ENCODE measurements around the gene GPNMB. TPM values are rescaled to one million over a fixed set of nuclear protein-coding genes. Genes with fewer than 3 reads are reported as not detected.

Gene GPNMB
- total RNA-seq, 1 donor from 2014 or later = 49.6 TPM

DNA sequence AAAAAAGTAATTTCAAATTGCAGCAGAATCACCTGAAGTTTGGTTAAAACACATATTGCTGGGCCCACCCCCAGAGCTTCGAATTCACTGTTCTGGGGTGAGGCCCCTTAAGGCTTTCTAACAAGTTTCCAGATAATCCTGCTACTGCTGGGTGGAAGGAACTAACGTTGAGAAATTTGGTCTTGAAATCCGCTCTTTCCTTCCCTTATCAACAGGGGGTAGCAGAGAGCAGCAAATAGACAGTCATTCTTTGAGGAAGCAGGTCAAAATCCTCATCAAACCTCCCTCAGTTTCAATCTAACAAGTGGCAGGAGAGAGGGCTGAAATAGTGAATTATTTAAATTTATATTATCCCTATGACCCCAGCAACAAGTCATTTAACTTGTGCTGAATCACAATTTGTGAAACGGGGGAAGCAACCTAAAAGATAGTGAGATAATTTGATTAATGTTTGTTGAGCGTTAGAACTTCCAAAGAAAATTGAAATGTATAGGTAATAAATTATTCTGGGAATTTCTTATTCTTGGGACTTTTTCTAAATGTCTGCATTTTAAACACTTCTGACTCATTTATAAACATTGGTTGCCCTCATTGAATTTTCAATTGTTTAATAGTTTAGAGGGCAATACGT is 30.9 kb downstream of the GPNMB start:
- H3K9ac ChIP-seq (ENCODE audit: low read depth in 1 of 3, low read length in 3 of 3) = no peak overlapping the region
- peaks cover 0 to 12% (median 4%) of the 10 kb centered on the region in 3 donors for H3K4me1 ChIP-seq (ENCODE audit: control insufficient read depth in 3 of 3, insufficient read depth in 3 of 3, low read length in 3 of 3)
- no peaks in the 10 kb centered on the region for H3K27me3 ChIP-seq (ENCODE audit: control insufficient read depth in 3 of 3, insufficient read depth in 3 of 3, low read length in 3 of 3)
- peaks cover 0 to 3% (median 0%) of the 10 kb centered on the region in 3 donors for H3K36me3 ChIP-seq (ENCODE audit: control insufficient read depth in 3 of 3, insufficient read depth in 3 of 3, low read length in 3 of 3)
- no peaks in the 10 kb centered on the region for H3K9me3 ChIP-seq (ENCODE audit: control insufficient read depth in 3 of 3, low read length in 3 of 3)
- no peak overlapping the region for H3K27ac ChIP-seq (ENCODE audit: low read depth, low read length)
- H3K4me3 ChIP-seq (ENCODE audit: low read length in 3 of 3) = no peak overlapping the region

DNA sequence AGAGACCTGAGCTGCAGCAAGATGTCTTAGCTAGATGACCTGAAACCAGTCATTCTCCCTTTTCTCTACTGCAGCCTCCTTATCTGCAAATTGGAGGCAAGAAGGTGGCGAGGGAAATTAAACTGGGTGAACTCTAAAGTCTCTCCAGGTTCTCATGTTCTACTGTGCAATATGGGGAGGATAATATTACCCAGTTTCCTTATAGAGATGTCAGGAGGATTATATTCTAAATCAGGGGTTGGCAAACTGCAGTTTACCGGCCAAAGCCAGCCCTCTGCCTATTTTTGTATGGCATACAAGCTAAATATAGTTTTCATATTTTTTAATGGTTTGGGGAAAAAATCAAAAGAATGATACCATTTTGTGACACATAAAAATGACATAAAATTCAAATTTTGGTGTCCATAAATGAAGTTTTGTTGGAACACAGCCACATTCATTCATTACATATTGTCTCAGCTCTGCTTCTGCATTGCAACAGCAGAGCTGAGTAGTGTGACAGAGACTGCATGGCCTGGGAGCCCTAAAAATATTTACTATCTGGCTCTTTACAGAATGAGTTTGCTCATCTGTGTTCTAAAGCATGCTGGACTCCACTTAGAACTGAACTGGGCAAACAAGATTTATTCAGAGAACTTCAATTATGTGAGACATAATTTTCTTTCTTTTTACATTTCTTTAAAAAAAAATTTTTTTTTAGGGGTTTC is 33.4 kb downstream of the GPNMB start:
- H3K9me3 ChIP-seq (ENCODE audit: control insufficient read depth in 3 of 3, low read length in 3 of 3) = no peaks in the 10 kb centered on the region
- H3K27me3 ChIP-seq (ENCODE audit: control insufficient read depth in 3 of 3, insufficient read depth in 3 of 3, low read length in 3 of 3) = no peaks in the 10 kb centered on the region
- peaks cover 0 to 9% (median 4%) of the 10 kb centered on the region in 3 donors for H3K4me1 ChIP-seq (ENCODE audit: control insufficient read depth in 3 of 3, insufficient read depth in 3 of 3, low read length in 3 of 3)
- no peak overlapping the region for H3K9ac ChIP-seq (ENCODE audit: low read depth in 1 of 3, low read length in 3 of 3)
- H3K27ac ChIP-seq (ENCODE audit: low read depth, low read length) = no peak overlapping the region
- no peak overlapping the region for H3K4me3 ChIP-seq (ENCODE audit: low read length in 3 of 3)
- no peaks in the 10 kb centered on the region for H3K36me3 ChIP-seq (ENCODE audit: control insufficient read depth in 3 of 3, insufficient read depth in 3 of 3, low read length in 3 of 3)

DNA sequence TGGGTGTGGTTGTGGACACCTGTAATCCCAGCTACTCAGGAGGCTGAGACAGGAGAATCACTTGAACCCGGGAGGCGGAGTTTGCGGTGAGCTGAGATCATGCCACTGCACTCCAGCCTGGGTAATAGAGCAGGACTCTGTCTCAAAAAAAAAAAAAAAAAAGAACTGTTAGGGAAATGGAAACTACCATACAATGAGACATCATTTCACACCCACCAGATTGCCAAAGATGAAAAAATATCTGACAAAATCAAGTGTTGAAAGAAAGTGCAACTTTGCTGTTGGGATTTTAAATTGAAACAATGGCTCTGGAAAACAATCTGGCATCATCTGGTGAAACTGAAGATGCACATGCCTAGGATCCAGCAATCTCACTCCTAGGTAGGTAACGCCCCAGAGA is 36.5 kb downstream of the GPNMB start:
- no peaks in the 10 kb centered on the region for H3K27me3 ChIP-seq (ENCODE audit: control insufficient read depth in 3 of 3, insufficient read depth in 3 of 3, low read length in 3 of 3)
- no peak overlapping the region for H3K4me3 ChIP-seq (ENCODE audit: low read length in 3 of 3)
- no peak overlapping the region for H3K27ac ChIP-seq (ENCODE audit: low read depth, low read length)
- H3K9ac ChIP-seq (ENCODE audit: low read depth in 1 of 3, low read length in 3 of 3) = no peak overlapping the region
- H3K4me1 ChIP-seq (ENCODE audit: control insufficient read depth in 3 of 3, insufficient read depth in 3 of 3, low read length in 3 of 3) = peaks cover 0 to 9% (median 4%) of the 10 kb centered on the region in 3 donors
- H3K9me3 ChIP-seq (ENCODE audit: control insufficient read depth in 3 of 3, low read length in 3 of 3) = no peaks in the 10 kb centered on the region
- H3K36me3 ChIP-seq (ENCODE audit: control insufficient read depth in 3 of 3, insufficient read depth in 3 of 3, low read length in 3 of 3) = no peaks in the 10 kb centered on the region

DNA sequence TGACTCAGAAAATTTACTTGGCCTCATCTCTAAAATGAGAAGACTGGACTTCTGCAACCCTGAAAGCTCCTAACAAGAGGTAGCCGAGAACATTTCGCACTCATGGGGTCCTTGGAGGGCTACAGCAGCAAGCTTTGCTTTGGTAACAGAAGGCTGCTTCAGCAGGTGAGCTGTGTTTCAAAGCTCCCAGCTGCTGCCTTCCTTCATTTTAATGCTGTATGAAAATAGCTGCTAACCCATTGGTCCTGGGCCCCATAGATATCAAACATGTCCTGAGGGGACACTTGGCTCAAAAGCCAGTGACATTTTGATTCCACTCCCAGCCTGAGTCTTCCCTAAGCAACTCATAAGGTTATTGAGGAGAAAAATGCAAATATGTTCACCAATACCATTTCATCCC is 38.3 kb downstream of the GPNMB start:
- H3K4me1 ChIP-seq (ENCODE audit: control insufficient read depth in 3 of 3, insufficient read depth in 3 of 3, low read length in 3 of 3) = peaks cover 0 to 6% (median 0%) of the 10 kb centered on the region in 3 donors
- H3K9me3 ChIP-seq (ENCODE audit: control insufficient read depth in 3 of 3, low read length in 3 of 3) = no peaks in the 10 kb centered on the region
- H3K9ac ChIP-seq (ENCODE audit: low read depth in 1 of 3, low read length in 3 of 3) = no peak overlapping the region
- H3K36me3 ChIP-seq (ENCODE audit: control insufficient read depth in 3 of 3, insufficient read depth in 3 of 3, low read length in 3 of 3) = no peaks in the 10 kb centered on the region
- no peaks in the 10 kb centered on the region for H3K27me3 ChIP-seq (ENCODE audit: control insufficient read depth in 3 of 3, insufficient read depth in 3 of 3, low read length in 3 of 3)
- no peak overlapping the region for H3K4me3 ChIP-seq (ENCODE audit: low read length in 3 of 3)
- H3K27ac ChIP-seq (ENCODE audit: low read depth, low read length) = no peak overlapping the region

DNA sequence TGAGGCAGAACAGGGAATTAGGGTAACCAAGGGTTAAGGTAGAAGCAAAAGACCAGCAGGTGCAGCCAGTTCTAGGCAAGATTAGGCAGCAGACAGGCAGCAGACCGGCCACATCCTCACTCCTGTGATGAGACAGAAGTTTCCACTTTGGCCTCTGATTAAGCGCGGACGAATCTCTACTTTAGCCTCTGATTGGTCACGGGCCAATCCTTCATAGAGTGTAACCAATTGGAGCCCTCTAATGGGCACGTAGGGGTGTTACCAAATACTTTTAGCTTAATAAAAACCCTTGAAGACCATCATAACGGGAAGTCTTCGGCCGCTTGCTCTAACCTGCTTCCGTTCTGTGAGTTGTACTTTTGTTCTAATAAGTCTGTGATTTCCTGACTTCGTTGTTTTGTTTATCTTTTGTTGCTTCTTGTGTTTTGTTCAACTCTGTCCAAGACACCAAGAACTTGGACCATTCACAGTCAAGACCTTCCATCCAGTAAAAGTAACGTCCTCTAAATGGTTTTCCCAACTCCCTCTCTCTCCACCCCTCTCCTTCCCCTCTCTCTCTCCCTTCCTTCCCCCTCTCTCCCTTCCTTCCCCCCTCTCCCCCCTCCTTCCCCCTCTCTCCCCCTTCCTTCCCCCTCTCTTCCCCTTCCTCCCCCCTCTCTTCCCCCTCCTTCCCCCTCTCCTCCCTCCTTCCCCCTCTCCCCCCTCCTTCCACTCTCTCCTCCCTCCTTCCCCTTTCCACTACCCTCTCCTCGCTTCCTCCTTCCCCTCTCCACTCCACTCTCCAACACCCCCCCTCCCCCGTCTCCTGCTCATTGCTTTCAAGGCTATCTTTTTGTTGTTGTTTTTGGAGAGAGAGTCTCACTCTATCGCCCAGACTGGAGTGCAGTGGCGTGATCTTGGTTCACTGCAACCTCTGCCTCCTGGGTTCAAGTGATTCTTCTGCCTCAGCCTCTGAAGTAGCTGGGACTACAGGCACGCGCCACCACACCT is 39.4 kb downstream of the GPNMB start:
- no peak overlapping the region for H3K27ac ChIP-seq (ENCODE audit: low read depth, low read length)
- H3K4me1 ChIP-seq (ENCODE audit: control insufficient read depth in 3 of 3, insufficient read depth in 3 of 3, low read length in 3 of 3) = no peaks in the 10 kb centered on the region
- no peaks in the 10 kb centered on the region for H3K36me3 ChIP-seq (ENCODE audit: control insufficient read depth in 3 of 3, insufficient read depth in 3 of 3, low read length in 3 of 3)
- no peaks in the 10 kb centered on the region for H3K9me3 ChIP-seq (ENCODE audit: control insufficient read depth in 3 of 3, low read length in 3 of 3)
- H3K27me3 ChIP-seq (ENCODE audit: control insufficient read depth in 3 of 3, insufficient read depth in 3 of 3, low read length in 3 of 3) = no peaks in the 10 kb centered on the region
- H3K9ac ChIP-seq (ENCODE audit: low read depth in 1 of 3, low read length in 3 of 3) = no peak overlapping the region
- H3K4me3 ChIP-seq (ENCODE audit: low read length in 3 of 3) = no peak overlapping the region

DNA sequence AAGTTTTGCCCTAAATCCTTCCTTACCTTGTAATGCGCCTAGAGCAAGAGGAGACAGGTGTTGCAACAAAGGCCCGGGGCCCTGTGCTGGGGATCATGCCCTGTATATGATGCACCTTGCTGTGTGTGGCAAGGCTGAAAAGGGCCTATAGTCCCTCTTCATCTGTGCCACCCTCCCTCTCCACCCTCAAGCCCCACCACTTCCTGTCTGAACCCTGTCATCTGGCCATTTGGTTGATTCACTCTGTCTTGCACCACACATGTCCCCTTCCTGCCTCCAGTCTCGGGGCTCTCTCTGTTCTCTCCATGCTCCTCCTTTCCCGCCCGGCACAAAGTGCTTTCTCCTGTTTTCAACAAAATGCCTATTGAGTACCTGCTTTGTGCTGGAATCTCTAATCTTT is 41.0 kb downstream of the GPNMB start:
- no peaks in the 10 kb centered on the region for H3K36me3 ChIP-seq (ENCODE audit: control insufficient read depth in 3 of 3, insufficient read depth in 3 of 3, low read length in 3 of 3)
- H3K4me1 ChIP-seq (ENCODE audit: control insufficient read depth in 3 of 3, insufficient read depth in 3 of 3, low read length in 3 of 3) = no peaks in the 10 kb centered on the region
- H3K9ac ChIP-seq (ENCODE audit: low read depth in 1 of 3, low read length in 3 of 3) = no peak overlapping the region
- H3K4me3 ChIP-seq (ENCODE audit: low read length in 3 of 3) = no peak overlapping the region
- no peak overlapping the region for H3K27ac ChIP-seq (ENCODE audit: low read depth, low read length)
- H3K9me3 ChIP-seq (ENCODE audit: control insufficient read depth in 3 of 3, low read length in 3 of 3) = no peaks in the 10 kb centered on the region
- no peaks in the 10 kb centered on the region for H3K27me3 ChIP-seq (ENCODE audit: control insufficient read depth in 3 of 3, insufficient read depth in 3 of 3, low read length in 3 of 3)

DNA sequence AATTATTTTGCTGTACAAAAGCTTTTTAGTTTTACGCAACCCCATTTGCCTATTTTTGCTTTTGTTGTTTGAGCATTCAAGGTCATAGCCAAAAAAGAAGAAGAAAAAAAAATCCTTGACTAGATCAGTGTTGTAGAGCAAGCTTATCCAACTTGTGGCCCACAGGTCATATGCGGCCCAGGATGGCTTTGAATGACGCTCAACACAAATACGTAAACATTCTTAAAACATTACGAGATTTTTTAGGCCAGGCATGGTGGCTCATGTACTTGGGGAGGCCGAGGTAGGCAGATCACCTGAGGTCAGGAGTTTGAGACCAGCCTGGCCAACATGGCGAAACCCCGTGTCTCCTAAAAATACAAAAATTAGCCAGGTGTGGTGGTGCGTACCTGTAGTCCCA is 44.4 kb downstream of the GPNMB start:
- no peaks in the 10 kb centered on the region for H3K9me3 ChIP-seq (ENCODE audit: control insufficient read depth in 3 of 3, low read length in 3 of 3)
- no peaks in the 10 kb centered on the region for H3K27me3 ChIP-seq (ENCODE audit: control insufficient read depth in 3 of 3, insufficient read depth in 3 of 3, low read length in 3 of 3)
- H3K27ac ChIP-seq (ENCODE audit: low read depth, low read length) = no peak overlapping the region
- no peaks in the 10 kb centered on the region for H3K4me1 ChIP-seq (ENCODE audit: control insufficient read depth in 3 of 3, insufficient read depth in 3 of 3, low read length in 3 of 3)
- no peaks in the 10 kb centered on the region for H3K36me3 ChIP-seq (ENCODE audit: control insufficient read depth in 3 of 3, insufficient read depth in 3 of 3, low read length in 3 of 3)
- H3K4me3 ChIP-seq (ENCODE audit: low read length in 3 of 3) = no peak overlapping the region
- no peak overlapping the region for H3K9ac ChIP-seq (ENCODE audit: low read depth in 1 of 3, low read length in 3 of 3)

DNA sequence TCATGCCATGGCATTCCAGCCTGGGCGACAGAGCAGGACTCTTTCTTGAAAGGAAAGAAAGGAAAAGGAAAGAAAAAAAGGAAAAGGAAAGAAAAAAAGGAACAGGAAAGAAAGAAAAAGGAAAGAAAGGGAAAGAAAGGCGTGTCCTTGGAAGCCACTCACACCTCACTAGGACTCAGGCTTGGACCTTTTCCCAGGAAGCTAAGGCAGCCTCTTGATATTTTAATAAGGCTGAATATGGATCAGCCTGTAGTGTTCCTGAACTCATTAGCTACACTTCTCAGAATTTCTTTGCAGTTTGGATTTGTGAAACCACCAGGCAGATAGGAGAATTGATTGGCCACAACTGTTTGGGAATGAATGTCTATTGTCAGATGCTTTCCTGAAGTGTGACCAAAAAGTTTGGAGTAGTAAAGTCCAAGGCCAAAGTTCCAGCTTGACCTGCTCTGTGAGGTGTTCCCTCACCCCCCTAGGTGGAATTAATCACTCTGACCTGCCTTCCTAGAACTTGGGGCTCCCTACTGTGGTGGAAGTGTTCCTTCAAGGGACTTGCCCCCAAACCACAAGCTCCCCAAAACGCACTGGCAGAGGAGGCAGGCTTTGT is 45.5 kb downstream of the GPNMB start:
- Histone ChIP-seq H3K27me3 (ENCODE audit: control insufficient read depth in 3 of 3, insufficient read depth in 3 of 3, low read length in 3 of 3) (no peaks in the 10 kb centered on the region), H3K36me3 (ENCODE audit: control insufficient read depth in 3 of 3, insufficient read depth in 3 of 3, low read length in 3 of 3) (no peaks in the 10 kb centered on the region), H3K9me3 (ENCODE audit: control insufficient read depth in 3 of 3, low read length in 3 of 3) (no peaks in the 10 kb centered on the region), H3K27ac (ENCODE audit: low read depth, low read length) (no peak overlapping the region), H3K9ac (ENCODE audit: low read depth in 1 of 3, low read length in 3 of 3) (no peak overlapping the region), H3K4me3 (ENCODE audit: low read length in 3 of 3) (no peak overlapping the region), H3K4me1 (ENCODE audit: control insufficient read depth in 3 of 3, insufficient read depth in 3 of 3, low read length in 3 of 3) (no peaks in the 10 kb centered on the region)

DNA sequence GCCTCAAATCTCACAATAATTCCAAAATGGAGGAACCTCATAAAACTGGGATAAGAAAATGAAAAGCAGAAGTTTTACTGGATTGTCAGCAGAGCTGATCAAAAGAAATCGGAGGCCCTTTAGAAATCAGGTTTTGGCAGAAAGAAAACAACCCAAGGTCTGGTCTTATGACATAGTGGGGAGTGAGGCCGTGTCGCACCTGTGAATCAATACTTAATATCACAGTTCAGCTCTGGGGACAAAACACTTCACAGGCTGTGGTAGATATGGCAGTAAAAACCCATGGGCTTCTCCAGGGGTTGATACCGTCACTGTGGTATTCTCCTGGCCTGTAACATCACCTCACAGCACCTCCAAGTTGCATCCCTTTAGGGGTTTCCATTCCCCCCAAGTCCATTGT is 46.0 kb downstream of the GPNMB start:
- H3K27ac ChIP-seq (ENCODE audit: low read depth, low read length) = no peak overlapping the region
- no peaks in the 10 kb centered on the region for H3K4me1 ChIP-seq (ENCODE audit: control insufficient read depth in 3 of 3, insufficient read depth in 3 of 3, low read length in 3 of 3)
- no peaks in the 10 kb centered on the region for H3K36me3 ChIP-seq (ENCODE audit: control insufficient read depth in 3 of 3, insufficient read depth in 3 of 3, low read length in 3 of 3)
- H3K27me3 ChIP-seq (ENCODE audit: control insufficient read depth in 3 of 3, insufficient read depth in 3 of 3, low read length in 3 of 3) = no peaks in the 10 kb centered on the region
- no peaks in the 10 kb centered on the region for H3K9me3 ChIP-seq (ENCODE audit: control insufficient read depth in 3 of 3, low read length in 3 of 3)
- H3K4me3 ChIP-seq (ENCODE audit: low read length in 3 of 3) = no peak overlapping the region
- H3K9ac ChIP-seq (ENCODE audit: low read depth in 1 of 3, low read length in 3 of 3) = no peak overlapping the region

All from skeletal muscle tissue (tissue), 4 donors.